Lung (tissue), 12 donors: ENCODE results near the gene TBC1D22A. TPM values are rescaled to one million over a fixed set of nuclear protein-coding genes. Genes with fewer than 3 reads are reported as not detected.
A peak's percentile ranks its signal among the peaks of the same experiment; 100 is the strongest.

ENCODE experiments used
- ATAC-seq: fragments of 200-7000 bp; cut with Tn5 transposase; one replicate; pipeline ENCODE4 v1.9.1; 2020; ENCODE audit warnings: moderate number of reproducible peaks; ENCODE audit not compliant: insufficient read depth, low FRiP score
- DNase-seq, 3 donors: peaks; one replicate each; pipeline ENCODE4 v3.0.0-alpha.2; 2013 to 2017
- H3K27ac ChIP-seq, 2 donors: one replicate each; pipeline ENCODE4 v1.5.1; 2013; ENCODE audit warnings: mild to moderate bottlenecking in 2 of 2, moderate library complexity in 2 of 2, control low read depth in 1 of 2, inconsistent platforms in 1 of 2, low read depth in 1 of 2, low read length in 1 of 2
- H3K27me3 ChIP-seq, 3 donors: one replicate each; pipeline ENCODE4 v1.5.1; 2013; ENCODE audit warnings: low read length in 2 of 3; ENCODE audit not compliant: control insufficient read depth in 3 of 3, insufficient read depth in 3 of 3
- H3K36me3 ChIP-seq, 4 donors: one replicate each; pipeline ENCODE4 v1.5.1; 2013; ENCODE audit warnings: low read length in 4 of 4, mild to moderate bottlenecking in 1 of 4, moderate library complexity in 1 of 4; ENCODE audit not compliant: control insufficient read depth in 4 of 4, insufficient read depth in 4 of 4
- H3K4me1 ChIP-seq, 5 donors: one replicate each; pipeline ENCODE4 v1.5.1; 2013; ENCODE audit warnings: low read length in 5 of 5, mild to moderate bottlenecking in 2 of 5, moderate library complexity in 1 of 5; ENCODE audit not compliant: control insufficient read depth in 5 of 5, insufficient read depth in 5 of 5
- H3K4me3 ChIP-seq: one replicate; pipeline ENCODE4 v1.5.1; 2013; ENCODE audit warnings: mild to moderate bottlenecking, control low read depth, moderate library complexity
- H3K9ac ChIP-seq, 2 donors: one replicate each; pipeline ENCODE4 v1.5.1; 2013; ENCODE audit warnings: low read length in 2 of 2, control low read depth in 1 of 2; ENCODE audit not compliant: insufficient read depth in 1 of 2
- H3K9me3 ChIP-seq, 4 donors: one replicate each; pipeline ENCODE4 v1.5.1; 2013; ENCODE audit warnings: low read length in 3 of 4, mild to moderate bottlenecking in 1 of 4, moderate library complexity in 1 of 4; ENCODE audit not compliant: control insufficient read depth in 4 of 4, insufficient read depth in 3 of 4
- WGBS, 2 donors: extraction: QIAGEN DNeasy Blood & Tissue Kit; methylation state at CpG; one replicate each; pipeline ENCODE4 v1.1.7; 2013; 5-methylcytosine and 5-hydroxymethylcytosine counted together
- polyA plus RNA-seq, 2 donors: library from polyadenylated mRNA; stranded (reverse); fragments of 200-250 nt; gene quantifications; one replicate each; pipeline ENCODE4 v1.2.1, GENCODE V29; 2013
- total RNA-seq, 2 donors: library from RNA; depleted of rRNA in 1 of 2; stranded (reverse); fragments of >200 nt in 1 of 2; gene quantifications; one replicate each; pipeline ENCODE4 v1.2.1, GENCODE V29; 2014 to 2021
- TF ChIP-seq, protein P1 (sequence below): IDR thresholded peaks from 2 replicates; pipeline ENCODE4 v1.5.1; 2012; ENCODE audit warnings: mild to moderate bottlenecking; ENCODE audit errors: control extremely low read depth, extremely low read depth
- donor health status: control.
- donor health status: control.
- donor health status: Bipolar disorder and iron deficiency.
- donor health status: healthy.
- donor health status: DM: yes; HTN: yes; CAD: no.

Gene TBC1D22A
- total and polyA plus RNA-seq, 4 donors, result 20.2 to 38.4 (median 21.0) TPM

GRCh38 chr22:46735747-46736608 lies 26.5 kb upstream of the TBC1D22A start:
- WGBS, 2 donors, result 62 to 67% methylated on average over 13 of the region's 13 CpGs
- Histone ChIP-seq H3K27ac (peak overlapping the region; percentile 50 to 99), H3K4me3 (no peak overlapping the region), H3K36me3 (peaks cover 0 to 7% (median 3%) of the 10 kb centered on the region in 4 donors), H3K9me3 (no peaks in the 10 kb centered on the region), H3K27me3 (no peaks in the 10 kb centered on the region), H3K9ac (no peak overlapping the region), H3K4me1 (peaks cover 13 to 44% (median 31%) of the 10 kb centered on the region in 5 donors)
- TF ChIP-seq, protein P1, sequence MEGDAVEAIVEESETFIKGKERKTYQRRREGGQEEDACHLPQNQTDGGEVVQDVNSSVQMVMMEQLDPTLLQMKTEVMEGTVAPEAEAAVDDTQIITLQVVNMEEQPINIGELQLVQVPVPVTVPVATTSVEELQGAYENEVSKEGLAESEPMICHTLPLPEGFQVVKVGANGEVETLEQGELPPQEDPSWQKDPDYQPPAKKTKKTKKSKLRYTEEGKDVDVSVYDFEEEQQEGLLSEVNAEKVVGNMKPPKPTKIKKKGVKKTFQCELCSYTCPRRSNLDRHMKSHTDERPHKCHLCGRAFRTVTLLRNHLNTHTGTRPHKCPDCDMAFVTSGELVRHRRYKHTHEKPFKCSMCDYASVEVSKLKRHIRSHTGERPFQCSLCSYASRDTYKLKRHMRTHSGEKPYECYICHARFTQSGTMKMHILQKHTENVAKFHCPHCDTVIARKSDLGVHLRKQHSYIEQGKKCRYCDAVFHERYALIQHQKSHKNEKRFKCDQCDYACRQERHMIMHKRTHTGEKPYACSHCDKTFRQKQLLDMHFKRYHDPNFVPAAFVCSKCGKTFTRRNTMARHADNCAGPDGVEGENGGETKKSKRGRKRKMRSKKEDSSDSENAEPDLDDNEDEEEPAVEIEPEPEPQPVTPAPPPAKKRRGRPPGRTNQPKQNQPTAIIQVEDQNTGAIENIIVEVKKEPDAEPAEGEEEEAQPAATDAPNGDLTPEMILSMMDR, result no peak
- DNase-seq (no peak), ATAC-seq (no peak)

GRCh38 chr22:46736705-46737104 lies 25.7 kb upstream of the TBC1D22A start:
- no peak for ATAC-seq
- TF ChIP-seq, protein P1, result no peak
- H3K9me3 ChIP-seq, result no peaks in the 10 kb centered on the region
- peaks cover 10 to 41% (median 28%) of the 10 kb centered on the region in 5 donors for H3K4me1 ChIP-seq
- WGBS, 2 donors, result 67 to 73% methylated on average over 8 of the region's 8 CpGs
- peaks cover 0 to 3% (median 0%) of the 10 kb centered on the region in 4 donors for H3K36me3 ChIP-seq
- H3K9ac ChIP-seq, result no peak overlapping the region
- H3K27ac ChIP-seq, result peak overlapping the region; percentile 50 to 99
- no peak overlapping the region for H3K4me3 ChIP-seq
- DNase-seq, result no peak
- no peaks in the 10 kb centered on the region for H3K27me3 ChIP-seq

- peak; percentile 67 to 69 (median 69) for DNase-seq
- Histone ChIP-seq H3K36me3 (no peaks in the 10 kb centered on the region), H3K27ac (peak overlapping the region; percentile 87 to 99), H3K4me3 (peak overlapping the region; percentile 62), H3K9ac (peak overlapping the region; percentile 37 to 46), H3K4me1 (peaks cover 10 to 41% (median 26%) of the 10 kb centered on the region in 5 donors), H3K27me3 (no peaks in the 10 kb centered on the region), H3K9me3 (no peaks in the 10 kb centered on the region)
- 5 to 6% methylated on average over 47 to 53 of the region's 53 CpGs for WGBS, 2 donors
- ATAC-seq, result no peak
- TF ChIP-seq, protein P1, result no peak
Measured at GRCh38 chr22:46737105-46737975, 25.1 kb upstream of the TBC1D22A start.
